HL-60 (cell line): Measurements from ENCODE around the gene PNMA6E.

ENCODE experiments used
- DNase-seq, 2 experiments: peaks; one replicate each; pipeline ENCODE4 v3.0.0-alpha.2; 2010 to 2020; ENCODE audit warnings: low read depth in 1 of 2, low spot score in 1 of 2
- H3K27ac ChIP-seq: fragments of 250-450 bp; sonication (Bioruptor Pico); replicated peaks from 2 replicates; pipeline ENCODE4 v1.5.1; 2020; ENCODE audit warnings: mild to moderate bottlenecking, moderate library complexity
- H3K27me3 ChIP-seq: fragments of 250-450 bp; sonication (Bioruptor Pico); 2 replicates; pipeline ENCODE4 v1.5.1; 2021; ENCODE audit warnings: mild to moderate bottlenecking, moderate library complexity; ENCODE audit not compliant: insufficient read depth, poor library complexity, severe bottlenecking
- H3K4me3 ChIP-seq: replicated peaks from 2 replicates; pipeline ENCODE4 v1.5.1; 2011; ENCODE audit warnings: mild to moderate bottlenecking, control low read depth, low read length; ENCODE audit not compliant: insufficient read depth
- CTCF ChIP-seq: IDR thresholded peaks from one replicate; pipeline ENCODE4 v1.5.1; 2011; ENCODE audit warnings: low read length, control low read depth, inconsistent platforms; ENCODE audit not compliant: insufficient read depth
- GABPA ChIP-seq: IDR thresholded peaks from 2 replicates; pipeline ENCODE4 v1.6.1; 2012; ENCODE audit warnings: low read depth
- POLR2AphosphoS5 ChIP-seq: IDR thresholded peaks from 2 replicates; pipeline ENCODE4 v1.6.1; 2012; ENCODE audit warnings: low read depth
- REST ChIP-seq: IDR thresholded peaks from 2 replicates; pipeline ENCODE4 v1.6.1; 2012; ENCODE audit warnings: low read depth; ENCODE audit not compliant: insufficient replicate concordance
- SPI1 ChIP-seq: IDR thresholded peaks from 2 replicates; pipeline ENCODE4 v1.6.1; 2012; ENCODE audit warnings: low read depth, mild to moderate bottlenecking, borderline replicate concordance

The PNMA6E gene

GRCh38 chrX:153352858-153353257 lies 48.3 kb downstream of the PNMA6E start:
- Histone ChIP-seq H3K27ac (no peak overlapping the region), H3K4me3 (no peak overlapping the region), H3K27me3 (no peaks in the 10 kb centered on the region)
- TF ChIP-seq POLR2AphosphoS5 (no peak), CTCF (no peak), SPI1 (no peak), GABPA (no peak), REST (no peak)
- no peak for DNase-seq

GRCh38 chrX:153351981-153352380 lies 49.2 kb downstream of the PNMA6E start:
- no peak for DNase-seq
- H3K4me3 ChIP-seq, result no peak overlapping the region
- TF ChIP-seq POLR2AphosphoS5, result no peak
- no peak for TF ChIP-seq REST
- TF ChIP-seq GABPA, result no peak
- TF ChIP-seq SPI1, result no peak
- no peak for TF ChIP-seq CTCF
- no peaks in the 10 kb centered on the region for H3K27me3 ChIP-seq
- H3K27ac ChIP-seq, result no peak overlapping the region

- TF ChIP-seq GABPA (no peak), CTCF (no peak), SPI1 (no peak), POLR2AphosphoS5 (no peak), REST (no peak)
- Histone ChIP-seq H3K4me3 (no peak overlapping the region), H3K27me3 (no peaks in the 10 kb centered on the region), H3K27ac (no peak overlapping the region)
- no peak for DNase-seq
Measured at GRCh38 chrX:153349952-153350351, 51.2 kb downstream of the PNMA6E start.
